Measurements from ENCODE around the gene SNX1.
"Not testable (repeated sequence)": the region's sequence is repeated elsewhere in the genome, so short reads cannot be mapped to it uniquely, and the experiment has no call there.

Gene SNX1

DNA sequence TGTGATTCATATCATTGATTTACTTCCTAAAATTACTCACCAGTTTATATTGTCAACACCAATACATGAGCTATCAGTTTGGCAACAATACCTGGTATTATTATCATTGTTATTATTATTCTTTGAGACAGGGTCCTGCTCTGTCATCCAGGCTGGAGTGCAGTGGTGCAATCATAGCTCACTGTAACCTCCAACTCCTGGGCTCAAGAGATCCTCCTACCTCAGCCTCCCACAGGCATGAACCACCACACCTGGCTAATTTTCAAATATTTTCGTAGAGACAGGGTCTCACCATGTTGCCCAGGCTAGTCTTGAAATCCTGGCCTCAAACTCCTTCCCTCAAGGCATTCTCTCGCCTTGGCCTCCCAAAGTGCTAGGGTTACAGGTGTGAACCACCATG, 22.3 kb upstream of the SNX1 start:
- DNase-seq = not testable (repeated sequence)

DNA sequence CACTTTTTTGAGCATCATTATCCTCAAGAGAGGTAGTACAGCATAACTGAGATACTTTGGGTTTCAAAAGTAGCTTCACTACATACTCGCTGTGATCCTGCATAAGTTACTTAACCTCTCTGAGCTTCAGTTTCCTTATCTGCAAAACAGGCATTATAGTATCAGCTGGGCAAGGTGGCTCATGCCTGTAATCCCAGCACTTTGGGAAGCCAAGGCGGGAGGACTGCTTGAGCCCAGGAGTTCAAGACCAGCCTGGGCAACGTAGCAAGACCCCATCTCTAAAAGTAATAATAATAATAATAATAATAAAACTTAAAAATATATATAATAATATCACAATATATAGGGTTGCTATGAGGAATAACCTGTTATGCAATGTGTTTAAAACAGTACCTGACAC, 13.0 kb upstream of the SNX1 start:
- no peak for DNase-seq

GRCh38 chr15:64089543-64090280, 6.1 kb upstream of the SNX1 start:
- no peak for DNase-seq

DNA sequence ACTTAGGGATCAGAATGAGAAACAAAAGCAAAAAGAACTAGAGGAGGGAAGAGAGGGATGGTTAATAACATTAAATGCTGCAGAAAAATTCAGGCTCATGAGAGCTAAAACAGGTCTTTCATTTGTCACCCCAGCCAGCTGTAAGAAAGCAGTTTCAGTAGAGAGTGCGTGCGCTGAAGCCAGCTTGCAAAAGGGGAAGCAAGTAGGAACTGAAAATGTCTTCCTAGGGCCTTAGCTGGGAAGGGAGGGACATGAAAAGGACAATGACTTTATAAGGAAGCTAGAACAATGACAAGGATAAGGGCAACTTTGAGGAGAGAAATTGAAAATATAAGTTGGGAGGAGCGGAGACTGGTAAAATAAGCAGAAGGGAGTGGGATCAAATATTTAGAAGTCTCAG, 5.3 kb upstream of the SNX1 start:
- DNase-seq = no peak

DNA sequence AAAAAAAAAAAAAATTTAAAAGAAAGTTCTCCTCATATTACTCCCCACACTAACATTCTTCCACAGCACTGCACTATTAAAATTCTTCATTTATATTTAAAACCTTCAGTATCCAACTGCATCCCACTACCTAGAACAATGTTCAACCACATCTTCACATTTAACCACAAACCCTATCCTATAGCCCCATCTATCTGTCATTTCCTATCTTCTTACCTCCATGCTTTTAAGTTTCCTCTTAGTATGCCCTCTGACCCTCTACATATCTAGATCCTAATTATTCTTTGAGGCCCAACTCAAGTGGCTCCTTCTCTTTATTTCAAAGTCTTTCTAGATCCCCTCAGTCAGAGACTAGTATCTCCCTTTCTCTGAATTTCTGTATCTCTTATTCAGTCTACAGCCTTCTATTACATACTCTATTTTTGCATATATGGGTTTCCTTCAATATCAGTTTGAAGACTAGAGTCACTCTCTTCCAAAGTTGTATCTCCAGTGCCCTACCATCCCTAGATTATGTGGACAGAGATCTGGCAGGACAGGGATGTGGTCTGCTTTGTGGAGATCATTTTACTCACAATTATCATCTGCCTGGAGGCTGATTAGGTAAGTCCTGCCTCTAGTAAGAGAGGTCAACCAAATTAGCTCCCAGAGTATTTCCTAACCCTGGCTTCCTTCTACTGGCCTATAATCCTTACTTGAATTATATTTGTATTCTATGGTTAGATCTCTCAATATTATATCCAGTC, 3.5 kb upstream of the SNX1 start:
- no peak for DNase-seq

DNA sequence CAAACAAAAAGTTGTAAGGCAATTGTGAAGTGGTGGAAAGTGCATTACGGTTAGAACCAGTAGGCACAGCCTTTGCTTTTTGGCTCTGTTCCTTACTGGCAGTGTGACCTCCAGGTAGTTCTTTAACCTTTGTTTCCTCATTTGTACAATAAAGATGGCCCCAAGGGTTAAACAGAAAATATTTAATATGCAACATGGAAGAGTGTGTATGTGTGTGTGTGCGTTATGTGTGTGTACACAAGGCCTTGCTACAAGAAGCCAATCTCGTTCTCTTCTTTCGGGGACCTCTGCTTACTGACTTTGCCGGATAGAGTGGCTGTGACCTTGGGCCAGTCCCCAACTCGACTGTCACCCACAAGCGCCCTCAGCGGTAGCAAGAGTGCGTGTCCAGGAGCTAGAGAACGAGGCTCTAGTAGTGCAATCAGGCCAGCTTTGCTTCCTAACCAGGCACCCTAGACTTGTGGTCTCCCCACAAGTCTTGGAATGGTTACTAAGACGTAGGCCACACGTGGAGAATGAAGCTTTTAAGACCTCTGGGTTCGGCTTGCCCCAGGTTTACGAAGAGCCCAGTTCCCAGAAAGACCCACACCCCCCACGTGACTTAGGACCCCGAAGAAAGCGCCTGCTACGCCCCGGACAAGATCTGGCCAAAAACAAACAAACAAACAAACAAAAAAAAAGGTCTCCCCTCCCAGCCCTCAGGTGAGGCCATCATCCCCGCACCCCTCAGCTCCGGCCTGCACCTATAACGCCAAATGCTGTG, 2.7 kb upstream of the SNX1 start:
- peak; percentile 5 for DNase-seq

- peak; percentile 89 for DNase-seq
These were observed 2.0 kb upstream of the SNX1 start, which contains the start of gene CIAO2A for GRCh38 chr15:64093627-64094417. CIAO2A (minus strand) TSS chr15:64093838; CDS start chr15:64093768, 70 bp downstream.

DNA sequence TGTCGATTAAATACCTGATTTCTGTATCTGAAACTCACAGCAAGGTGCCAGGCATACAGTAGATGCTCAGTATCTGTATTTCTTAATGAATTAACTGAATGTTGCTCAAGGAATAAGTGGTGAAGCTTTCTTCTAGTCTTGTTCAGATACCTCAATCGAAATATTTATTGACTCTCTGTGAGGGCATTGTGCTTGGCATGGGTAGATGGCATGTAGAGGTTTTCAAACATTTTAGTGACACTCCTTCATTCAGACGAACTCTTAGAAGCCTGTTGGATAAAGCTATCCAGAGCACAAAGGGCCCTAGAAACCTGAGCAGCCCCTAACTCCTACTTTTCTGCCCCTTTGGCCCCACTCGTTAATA, 369 bp upstream of the SNX1 start:
- no peak for DNase-seq

GRCh38 chr15:64096668-64097384, 1.0 kb downstream of the SNX1 start:
- no peak for DNase-seq

DNA sequence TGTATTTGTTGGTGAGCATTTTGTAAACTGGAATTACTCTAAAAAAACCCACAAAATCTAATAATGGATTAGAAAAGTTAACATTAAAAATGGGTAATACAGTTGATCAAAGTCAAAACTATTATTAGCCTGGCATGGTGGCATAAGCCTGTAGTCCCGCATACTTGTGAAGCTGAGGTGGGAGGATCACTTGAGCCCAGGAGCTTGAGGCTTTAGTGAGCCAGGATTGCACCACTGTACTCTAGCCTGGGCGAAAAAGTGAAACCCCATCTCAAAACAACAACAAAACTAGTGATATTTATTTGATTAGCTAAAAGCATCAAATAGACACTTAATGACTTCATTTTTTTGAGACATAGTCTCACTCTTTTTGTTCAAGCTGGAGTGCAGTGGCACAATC, 3.6 kb downstream of the SNX1 start:
- no peak for DNase-seq

- DNase-seq = no peak
These were observed 5.2 kb downstream of the SNX1 start for GRCh38 chr15:64100958-64101357.

DNA sequence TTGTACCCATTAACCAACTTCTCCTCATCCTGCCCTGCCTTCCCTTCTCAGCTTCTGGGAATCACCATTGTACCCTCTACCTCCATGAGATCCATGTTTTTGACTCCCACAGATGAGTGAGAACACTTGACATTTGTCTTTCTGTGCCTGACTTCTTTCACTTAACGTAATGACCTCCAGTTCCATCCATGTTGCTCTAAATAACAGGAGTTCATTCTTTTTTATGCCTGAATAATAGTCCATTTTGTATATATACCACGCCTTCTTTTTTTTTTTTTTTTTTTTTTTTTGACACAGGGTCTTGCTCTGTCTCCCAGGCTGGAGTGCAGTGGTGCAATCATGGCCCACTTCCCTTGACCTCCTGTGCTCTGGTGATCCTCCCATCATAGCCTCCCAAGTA, 6.7 kb downstream of the SNX1 start:
- no peak for DNase-seq

DNA sequence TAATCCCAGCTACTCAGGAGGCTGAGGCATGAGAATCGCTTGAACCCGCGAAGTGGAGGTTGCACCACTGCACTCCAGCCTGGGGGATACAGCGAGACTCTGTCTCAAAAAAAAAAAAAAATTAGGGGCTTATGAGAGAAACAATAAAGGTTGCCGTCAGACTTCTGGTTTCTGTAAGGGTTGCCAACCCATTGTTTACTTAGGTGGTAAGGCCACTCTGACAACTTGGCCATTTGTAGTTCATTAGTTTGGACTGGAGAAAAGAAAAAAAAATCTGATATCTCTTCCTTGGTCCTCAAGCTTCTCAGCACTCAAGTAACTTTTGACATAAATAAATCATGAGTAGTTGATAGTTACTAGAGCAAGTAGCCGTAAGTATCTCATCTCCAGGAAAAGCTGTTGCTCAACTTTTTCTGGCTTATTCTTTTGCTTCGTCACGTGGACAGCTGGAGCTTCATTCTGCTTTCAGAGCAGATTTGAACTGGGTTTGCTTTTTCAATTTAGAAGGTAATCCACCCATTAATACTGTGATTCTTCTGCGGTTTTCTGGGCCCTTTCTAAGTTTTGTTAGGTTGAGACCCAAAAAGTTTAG, 9.4 kb downstream of the SNX1 start:
- DNase-seq = no peak

DNA sequence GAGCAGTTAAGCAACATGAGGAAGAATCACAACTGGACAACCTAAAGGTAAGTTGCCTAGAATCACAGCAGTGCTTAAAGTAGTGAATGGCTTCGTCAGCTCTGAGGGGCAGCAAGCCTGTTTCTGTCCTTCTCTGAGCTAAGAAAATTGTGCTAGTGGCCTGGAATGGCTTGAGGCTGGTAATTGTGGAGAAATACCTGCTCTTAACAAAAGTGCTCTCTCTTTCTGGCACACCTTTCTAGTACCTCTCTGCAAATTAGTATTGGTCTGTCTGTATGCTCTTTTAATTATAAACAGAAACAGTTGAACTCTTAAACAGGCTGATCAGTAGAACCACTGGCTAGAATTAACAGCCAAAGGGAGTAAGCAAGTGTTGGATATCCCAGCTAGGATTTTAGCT, 11.6 kb downstream of the SNX1 start:
- DNase-seq = no peak

- DNase-seq = not testable (repeated sequence)
These were observed 14.4 kb downstream of the SNX1 start for GRCh38 chr15:64110108-64110701.

- no peak for DNase-seq
These were observed 15.3 kb downstream of the SNX1 start for GRCh38 chr15:64110950-64111678.

DNA sequence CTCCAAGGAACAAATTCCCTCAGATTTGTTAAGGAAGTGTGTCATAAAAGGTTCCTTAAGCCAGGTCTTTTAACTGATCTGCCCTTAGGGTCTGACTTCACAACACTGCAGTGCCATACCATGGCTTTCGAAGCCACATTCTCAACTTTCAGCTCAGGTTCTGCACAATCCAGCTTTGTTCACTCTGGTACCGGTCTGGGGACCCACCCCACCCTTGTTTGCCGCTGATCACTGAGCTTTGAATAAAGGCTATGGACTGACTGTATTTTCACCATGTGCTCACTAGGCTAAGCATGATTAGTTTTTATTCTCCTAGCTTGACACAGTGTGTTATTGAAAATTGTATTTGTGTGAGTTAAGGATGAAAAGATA, 15.9 kb downstream of the SNX1 start:
- DNase-seq = no peak

- no peak for DNase-seq
These were observed 16.4 kb downstream of the SNX1 start for GRCh38 chr15:64112073-64112772.

GRCh38 chr15:64112904-64113303, 17.1 kb downstream of the SNX1 start:
- DNase-seq = no peak
